A549 (cell line): ENCODE data around the gene PRKRIP1. TPM values are rescaled to one million over a fixed set of nuclear protein-coding genes. Genes with fewer than 3 reads are reported as not detected.

Experiments
- ATAC-seq, 2 experiments: fragments of 200-7000 bp in 1 of 2; fragments of >200 bp in 1 of 2; cut with Nextera tagmentation in 1 of 2; cut with Tn5 transposase in 1 of 2; 3 replicates each; pipeline versions ENCODE4 v1.8.0 to v1.9.1; 2018 to 2020; ENCODE audit warnings: mild to moderate bottlenecking in 1 of 2, moderate library complexity in 1 of 2
- CTCF ChIA-PET: fragments of 300-600 bp; sonication (Branson Sonifier 250); formaldehyde crosslinking; extraction: SDS; loops from one replicate; lab custom pipeline; 2021; ENCODE audit warnings: antibody characterized with exemption, inconsistent platforms; lab: Yijun Ruan, JAX
- POLR2A ChIA-PET: fragments of 350-600 bp; formaldehyde crosslinking; extraction: SDS; loops from one replicate; lab custom pipeline; 2021; ENCODE audit warnings: antibody characterized with exemption, inconsistent platforms; lab: Yijun Ruan, JAX
- DNase-seq, 2 experiments: peaks; one replicate each; pipeline versions ENCODE4 v3.0.0 to v3.0.0-alpha.2; 2011 to 2016; ENCODE audit warnings: low read depth in 1 of 2, low spot score in 1 of 2
- FAIRE-seq: peaks from 2 replicates; lab custom pipeline; 2011; peaks lifted over from hg19 to GRCh38; lab: Jason Lieb, UNC
- H3K27ac ChIP-seq, 2 experiments: fragments of >200 bp; sonication (Bioruptor Twin); formaldehyde crosslinking; 3 replicates each; pipeline ENCODE4 v1.5.1; 2016 to 2017
- H3K4me1 ChIP-seq: fragments of >200 bp; sonication (Bioruptor Twin); formaldehyde crosslinking; 3 replicates; pipeline ENCODE4 v1.6.1; 2016
- H3K4me2 ChIP-seq: fragments of >200 bp; sonication (Bioruptor Twin); formaldehyde crosslinking; 3 replicates; pipeline ENCODE4 v1.6.1; 2016
- H3K4me3 ChIP-seq: fragments of >200 bp; sonication (Bioruptor Twin); formaldehyde crosslinking; 3 replicates; pipeline ENCODE4 v1.5.1; 2016
- H3K9me3 ChIP-seq: fragments of >200 bp; sonication (Bioruptor Twin); formaldehyde crosslinking; 3 replicates; pipeline ENCODE4 v1.6.1; 2016
- CBX2 ChIP-seq: fragments of 200-600 bp; sonication (generic); IDR thresholded peaks from 2 replicates; pipeline ENCODE4 v1.6.1; 2016; ENCODE audit warnings: low read depth, mild to moderate bottlenecking, borderline replicate concordance
- CBX8 ChIP-seq: fragments of 200-600 bp; sonication (generic); IDR thresholded peaks from 2 replicates; pipeline ENCODE4 v1.6.1; 2016
- CHD2 ChIP-seq: fragments of 150-350 bp; IDR thresholded peaks from 2 replicates; pipeline ENCODE4 v1.6.1; 2014; ENCODE audit warnings: low read length; ENCODE audit not compliant: partially characterized antibody
- EHF ChIP-seq: fragments of 250-450 bp; sonication (Bioruptor Pico); IDR thresholded peaks from 2 replicates; pipeline ENCODE4 v1.5.0; 2020; ENCODE audit warnings: mild to moderate bottlenecking
- FOSB ChIP-seq: fragments of 250-450 bp; sonication (Bioruptor Pico); IDR thresholded peaks from 2 replicates; pipeline ENCODE4 v1.5.0; 2020; ENCODE audit warnings: mild to moderate bottlenecking, moderate library complexity
- FOSL2 ChIP-seq, 2 experiments: fragments of 450-650 bp in 1 of 2; fragments of >200 bp in 1 of 2; sonication (Bioruptor Twin) in 1 of 2; formaldehyde crosslinking; IDR thresholded peaks; 2 replicates each; pipeline versions ENCODE4 v1.5.0 to v1.6.1; 2016 to 2020; ENCODE audit warnings: mild to moderate bottlenecking in 1 of 2, moderate library complexity in 1 of 2
- HOXA7 ChIP-seq: fragments of 250-450 bp; sonication (Bioruptor Pico); IDR thresholded peaks from 2 replicates; pipeline ENCODE4 v1.5.0; 2020; ENCODE audit warnings: mild to moderate bottlenecking, moderate library complexity
- HOXB13 ChIP-seq: fragments of 250-450 bp; sonication (Bioruptor Pico); IDR thresholded peaks from 2 replicates; pipeline ENCODE4 v1.5.0; 2020; ENCODE audit warnings: low read depth, mild to moderate bottlenecking, moderate library complexity
- HOXB5 ChIP-seq: fragments of 250-450 bp; sonication (Bioruptor Pico); IDR thresholded peaks from 2 replicates; pipeline ENCODE4 v1.5.0; 2020; ENCODE audit warnings: mild to moderate bottlenecking, moderate library complexity
- KDM5A ChIP-seq: fragments of 200-600 bp; sonication (generic); IDR thresholded peaks from 2 replicates; pipeline ENCODE4 v1.6.1; 2016; ENCODE audit warnings: antibody characterized with exemption, mild to moderate bottlenecking
- NR3C1 ChIP-seq: fragments of >200 bp; sonication (Bioruptor Twin); formaldehyde crosslinking; IDR thresholded peaks from 3 replicates; pipeline ENCODE4 v1.6.1; 2017
- PHF8 ChIP-seq: fragments of 200-600 bp; sonication (generic); IDR thresholded peaks from 2 replicates; pipeline ENCODE4 v1.6.1; 2016; ENCODE audit warnings: low read depth, mild to moderate bottlenecking, antibody characterized with exemption, moderate library complexity, borderline replicate concordance
- RCOR1 ChIP-seq: fragments of 150-350 bp; IDR thresholded peaks from 2 replicates; pipeline ENCODE4 v1.6.1; 2014; ENCODE audit warnings: antibody characterized with exemption, low read length, low read depth
- RNF2 ChIP-seq: fragments of 200-600 bp; sonication (generic); IDR thresholded peaks from 2 replicates; pipeline ENCODE4 v1.6.1; 2016; ENCODE audit warnings: low read depth, mild to moderate bottlenecking, antibody characterized with exemption, moderate library complexity, borderline replicate concordance
- SMC3 ChIP-seq: fragments of >200 bp; sonication (Bioruptor Twin); formaldehyde crosslinking; IDR thresholded peaks from 3 replicates; pipeline ENCODE4 v1.6.1; 2018; ENCODE audit warnings: inconsistent platforms
- SREBF2 ChIP-seq: fragments of 450-650 bp; IDR thresholded peaks from 2 replicates; pipeline ENCODE4 v1.6.1; 2014; ENCODE audit warnings: mild to moderate bottlenecking, moderate library complexity
- ZC3H11A ChIP-seq: fragments of 450-650 bp; IDR thresholded peaks from 2 replicates; pipeline ENCODE4 v1.6.1; 2014; ENCODE audit warnings: antibody characterized with exemption, mild to moderate bottlenecking
- ZFP36 ChIP-seq: fragments of 450-650 bp; IDR thresholded peaks from 2 replicates; pipeline ENCODE4 v1.6.1; 2014; ENCODE audit warnings: borderline replicate concordance; ENCODE audit not compliant: partially characterized antibody
- ZNF302 ChIP-seq: fragments of 250-450 bp; sonication (Bioruptor Pico); IDR thresholded peaks from 2 replicates; pipeline ENCODE4 v1.9.0; 2021; ENCODE audit warnings: inconsistent platforms, mild to moderate bottlenecking, moderate library complexity
- ZSCAN20 ChIP-seq: fragments of 250-450 bp; sonication (Bioruptor Pico); IDR thresholded peaks from 2 replicates; pipeline ENCODE4 v1.8.0; 2022; ENCODE audit warnings: mild to moderate bottlenecking, moderate library complexity
- WGBS: methylation state at CpG from one replicate; pipeline ENCODE4 v1.1.6; 2017; ENCODE audit errors: missing lambda C conversion rate; 5-methylcytosine and 5-hydroxymethylcytosine counted together
- polyA plus RNA-seq, 4 experiments: library from polyadenylated mRNA; depleted of rRNA in 3 of 4; stranded (reverse); fragments of >200 nt; fragmentation: RNase III in 1 of 4; extraction: RNeasy Plus Mini Kit Qiagen cat#74134 plus additional on column Dnase treatment in 1 of 4; gene quantifications; 2 replicates in 3 of 4; 3 replicates in 1 of 4; pipeline ENCODE4 v1.2.3, GENCODE V29; 2011 to 2017
- TF ChIP-seq, protein P1 (sequence below): fragments of 150-350 bp; IDR thresholded peaks from 2 replicates; pipeline ENCODE4 v1.6.1; 2014; ENCODE audit warnings: low read depth, mild to moderate bottlenecking, low read length
- TF ChIP-seq, protein P2 (sequence below): fragments of 200-600 bp; sonication (generic); IDR thresholded peaks from 2 replicates; pipeline ENCODE4 v1.6.1; 2016; ENCODE audit warnings: antibody characterized with exemption, mild to moderate bottlenecking, moderate library complexity
- TF ChIP-seq, protein P3 (sequence below): fragments of 250-450 bp; sonication (Bioruptor Pico); IDR thresholded peaks from 2 replicates; pipeline ENCODE4 v1.5.0; 2020; ENCODE audit warnings: low read depth, mild to moderate bottlenecking, moderate library complexity

The PRKRIP1 gene
- polyA plus RNA-seq, 2 of the 4 experiments (the other 2 are of a cell fraction), result 15.4 to 24.1 TPM

DNA sequence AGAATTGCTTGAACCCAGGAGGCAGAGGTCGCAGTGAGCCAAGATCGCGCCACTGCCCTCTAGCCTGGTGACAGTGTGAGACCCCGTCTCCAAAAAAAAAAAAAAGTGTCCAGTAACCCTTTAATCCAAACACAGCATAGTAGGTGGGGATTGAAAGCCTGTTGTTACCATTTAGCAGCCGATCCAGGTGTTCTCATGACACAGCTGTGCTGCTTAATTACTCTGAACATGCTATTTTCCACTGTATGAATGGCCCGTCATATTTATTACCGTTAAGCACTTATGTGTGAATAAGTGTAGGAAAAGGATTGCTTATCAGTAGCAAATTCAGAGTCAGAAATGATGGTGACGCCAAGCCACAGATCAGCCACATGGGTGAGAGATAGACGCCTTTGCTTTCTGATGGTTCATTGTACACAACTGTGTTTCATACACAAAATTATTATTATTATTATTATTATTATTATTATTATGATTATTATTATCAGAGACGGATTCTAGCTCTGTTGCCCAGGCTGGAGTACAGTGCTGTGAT is 25.6 kb downstream of the PRKRIP1 start:
- CTCF ChIA-PET, result interaction anchor here (0.6 to 2.2 kb wide), 3 partner anchors 11 to 24 kb away, joined by 4 to 7 read pairs (median 5); no protein-coding TSS in a partner anchor
- FAIRE-seq (no peak), ATAC-seq (no peak), DNase-seq (no peak)
- Histone ChIP-seq H3K27ac (no peak overlapping the region), H3K4me3 (no peak overlapping the region), H3K4me2 (no peak overlapping the region), H3K9me3 (no peaks in the 10 kb centered on the region), H3K4me1 (peaks cover 4% of the 10 kb centered on the region; the same call in 1 of the 3 replicates)
- POLR2A ChIA-PET, result no interaction called here
- 90% methylated on average over 10 of the region's 10 CpGs for WGBS
- TF ChIP-seq, protein P1, sequence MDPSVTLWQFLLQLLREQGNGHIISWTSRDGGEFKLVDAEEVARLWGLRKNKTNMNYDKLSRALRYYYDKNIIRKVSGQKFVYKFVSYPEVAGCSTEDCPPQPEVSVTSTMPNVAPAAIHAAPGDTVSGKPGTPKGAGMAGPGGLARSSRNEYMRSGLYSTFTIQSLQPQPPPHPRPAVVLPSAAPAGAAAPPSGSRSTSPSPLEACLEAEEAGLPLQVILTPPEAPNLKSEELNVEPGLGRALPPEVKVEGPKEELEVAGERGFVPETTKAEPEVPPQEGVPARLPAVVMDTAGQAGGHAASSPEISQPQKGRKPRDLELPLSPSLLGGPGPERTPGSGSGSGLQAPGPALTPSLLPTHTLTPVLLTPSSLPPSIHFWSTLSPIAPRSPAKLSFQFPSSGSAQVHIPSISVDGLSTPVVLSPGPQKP, result no peak
- no peak for TF ChIP-seq ZNF302 (CRISPR knock-in tag)
- no peak for TF ChIP-seq KDM5A
- TF ChIP-seq ZSCAN20, result no peak
- no peak for TF ChIP-seq CHD2
- TF ChIP-seq, protein P2, sequence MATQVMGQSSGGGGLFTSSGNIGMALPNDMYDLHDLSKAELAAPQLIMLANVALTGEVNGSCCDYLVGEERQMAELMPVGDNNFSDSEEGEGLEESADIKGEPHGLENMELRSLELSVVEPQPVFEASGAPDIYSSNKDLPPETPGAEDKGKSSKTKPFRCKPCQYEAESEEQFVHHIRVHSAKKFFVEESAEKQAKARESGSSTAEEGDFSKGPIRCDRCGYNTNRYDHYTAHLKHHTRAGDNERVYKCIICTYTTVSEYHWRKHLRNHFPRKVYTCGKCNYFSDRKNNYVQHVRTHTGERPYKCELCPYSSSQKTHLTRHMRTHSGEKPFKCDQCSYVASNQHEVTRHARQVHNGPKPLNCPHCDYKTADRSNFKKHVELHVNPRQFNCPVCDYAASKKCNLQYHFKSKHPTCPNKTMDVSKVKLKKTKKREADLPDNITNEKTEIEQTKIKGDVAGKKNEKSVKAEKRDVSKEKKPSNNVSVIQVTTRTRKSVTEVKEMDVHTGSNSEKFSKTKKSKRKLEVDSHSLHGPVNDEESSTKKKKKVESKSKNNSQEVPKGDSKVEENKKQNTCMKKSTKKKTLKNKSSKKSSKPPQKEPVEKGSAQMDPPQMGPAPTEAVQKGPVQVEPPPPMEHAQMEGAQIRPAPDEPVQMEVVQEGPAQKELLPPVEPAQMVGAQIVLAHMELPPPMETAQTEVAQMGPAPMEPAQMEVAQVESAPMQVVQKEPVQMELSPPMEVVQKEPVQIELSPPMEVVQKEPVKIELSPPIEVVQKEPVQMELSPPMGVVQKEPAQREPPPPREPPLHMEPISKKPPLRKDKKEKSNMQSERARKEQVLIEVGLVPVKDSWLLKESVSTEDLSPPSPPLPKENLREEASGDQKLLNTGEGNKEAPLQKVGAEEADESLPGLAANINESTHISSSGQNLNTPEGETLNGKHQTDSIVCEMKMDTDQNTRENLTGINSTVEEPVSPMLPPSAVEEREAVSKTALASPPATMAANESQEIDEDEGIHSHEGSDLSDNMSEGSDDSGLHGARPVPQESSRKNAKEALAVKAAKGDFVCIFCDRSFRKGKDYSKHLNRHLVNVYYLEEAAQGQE, result no peak

DNA sequence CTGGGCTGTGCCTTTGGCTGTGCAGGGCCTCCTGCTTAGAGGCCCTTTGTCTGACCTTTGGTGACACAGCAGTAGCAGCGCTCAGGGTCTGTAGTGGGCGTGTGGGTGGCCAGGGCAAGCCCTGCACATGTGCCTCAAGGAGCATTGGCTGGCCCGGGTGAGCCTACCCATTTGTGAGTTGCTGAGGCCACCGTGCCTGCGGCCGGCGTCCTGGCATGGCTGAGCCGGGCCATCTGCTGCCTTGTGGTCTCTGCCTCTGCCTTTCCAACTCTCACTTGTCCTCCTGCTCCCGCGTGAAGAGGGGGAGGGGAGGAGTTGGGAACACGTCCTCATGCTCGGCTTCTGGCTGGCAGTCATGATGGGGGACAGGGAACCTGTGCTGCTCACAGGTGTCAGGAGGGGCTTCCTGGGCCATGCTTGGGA is 28.0 kb downstream of the PRKRIP1 start:
- no peak for DNase-seq
- CTCF ChIA-PET, result interaction anchor here (2.7 kb wide), 1 partner anchor 11 kb away, joined by 9 read pairs; no protein-coding TSS in a partner anchor
- Histone ChIP-seq H3K9me3 (no peaks in the 10 kb centered on the region), H3K4me3 (no peak overlapping the region), H3K4me1 (peaks cover 4% of the 10 kb centered on the region; the same call in 1 of the 3 replicates), H3K4me2 (no peak overlapping the region), H3K27ac (no peak overlapping the region)
- ATAC-seq, result no peak
- FAIRE-seq, result no peak
- TF ChIP-seq HOXB13 (CRISPR knock-in tag) (no peak), RCOR1 (no peak), SMC3 (no peak), HOXB5 (CRISPR knock-in tag) (no peak), HOXA7 (CRISPR knock-in tag) (no peak)
- TF ChIP-seq, protein P3, sequence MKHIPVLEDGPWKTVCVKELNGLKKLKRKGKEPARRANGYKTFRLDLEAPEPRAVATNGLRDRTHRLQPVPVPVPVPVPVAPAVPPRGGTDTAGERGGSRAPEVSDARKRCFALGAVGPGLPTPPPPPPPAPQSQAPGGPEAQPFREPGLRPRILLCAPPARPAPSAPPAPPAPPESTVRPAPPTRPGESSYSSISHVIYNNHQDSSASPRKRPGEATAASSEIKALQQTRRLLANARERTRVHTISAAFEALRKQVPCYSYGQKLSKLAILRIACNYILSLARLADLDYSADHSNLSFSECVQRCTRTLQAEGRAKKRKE (CRISPR knock-in tag), result no peak
- POLR2A ChIA-PET, result no interaction called here
- WGBS, result 92% methylated on average over 6 of the region's 12 CpGs

DNA sequence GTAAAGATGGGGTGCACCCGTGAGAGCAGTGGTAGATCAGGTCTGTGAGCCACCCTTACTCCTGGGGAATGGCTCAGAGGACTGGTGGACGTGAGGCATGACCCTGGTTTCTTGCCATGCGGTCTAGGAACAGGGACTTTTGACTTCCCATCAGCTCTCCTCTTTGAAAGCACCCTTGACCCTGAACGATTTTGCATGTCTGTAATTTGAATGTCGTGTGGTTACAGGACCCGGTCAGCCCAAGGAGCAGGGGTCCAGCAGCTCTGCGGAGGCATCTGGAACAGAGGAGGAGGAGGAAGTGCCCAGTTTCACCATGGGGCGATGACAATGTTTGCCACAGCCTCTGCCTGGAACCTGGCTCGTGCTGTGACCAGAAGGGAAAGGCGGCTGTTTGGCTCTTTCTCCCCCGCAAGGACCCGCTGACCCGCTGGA is 28.6 kb downstream of the PRKRIP1 start:
- no peak for DNase-seq
- Histone ChIP-seq H3K4me3 (no peak overlapping the region), H3K4me2 (no peak overlapping the region), H3K4me1 (peaks cover 4% of the 10 kb centered on the region; the same call in 1 of the 3 replicates), H3K9me3 (no peaks in the 10 kb centered on the region), H3K27ac (no peak overlapping the region)
- CTCF ChIA-PET, result interaction anchor here (0.7 to 2.7 kb wide), 2 partner anchors 12 to 25 kb away, joined by 3 to 9 read pairs; no protein-coding TSS in a partner anchor
- FAIRE-seq, result no peak
- WGBS, result 91% methylated on average over 13 of the region's 13 CpGs
- ATAC-seq, result no peak
- TF ChIP-seq HOXA7 (CRISPR knock-in tag), result no peak
- no peak for TF ChIP-seq PHF8
- TF ChIP-seq ZFP36, result no peak
- TF ChIP-seq CBX2, result no peak
- TF ChIP-seq EHF, result no peak
- TF ChIP-seq RNF2, result no peak
- no peak for TF ChIP-seq SREBF2
- no peak for TF ChIP-seq FOSB (CRISPR knock-in tag)
- TF ChIP-seq HOXB13 (CRISPR knock-in tag), result no peak
- no peak for TF ChIP-seq NR3C1
- TF ChIP-seq CBX8, result no peak
- TF ChIP-seq FOSL2 (IDR thresholded peaks at IDR 0.05), result no peak
- TF ChIP-seq FOSL2 (CRISPR knock-in tag; IDR thresholded peaks at IDR 0.05), result no peak
- TF ChIP-seq ZC3H11A, result no peak
- POLR2A ChIA-PET, result no interaction called here
